Vagina (tissue), 2 donors: ENCODE measurements around the gene TANGO2.

Experiments
- POLR2A ChIP-seq, 2 donors: fragments of 450-650 bp; IDR thresholded peaks; one replicate each; pipeline ENCODE4 v1.6.1; 2017; ENCODE audit warnings: antibody characterized with exemption in 2 of 2, mild to moderate bottlenecking in 2 of 2, moderate library complexity in 2 of 2
- TF ChIP-seq, protein P1 (sequence below), 3 experiments: fragments of 450-650 bp in 2 of 3; fragments of 200-600 bp in 1 of 3; sonication (generic) in 1 of 3; IDR thresholded peaks; one replicate each; pipeline ENCODE4 v1.5.1; 2017 to 2019; ENCODE audit warnings: antibody characterized with exemption in 3 of 3, mild to moderate bottlenecking in 2 of 3, moderate library complexity in 2 of 3

DNA sequence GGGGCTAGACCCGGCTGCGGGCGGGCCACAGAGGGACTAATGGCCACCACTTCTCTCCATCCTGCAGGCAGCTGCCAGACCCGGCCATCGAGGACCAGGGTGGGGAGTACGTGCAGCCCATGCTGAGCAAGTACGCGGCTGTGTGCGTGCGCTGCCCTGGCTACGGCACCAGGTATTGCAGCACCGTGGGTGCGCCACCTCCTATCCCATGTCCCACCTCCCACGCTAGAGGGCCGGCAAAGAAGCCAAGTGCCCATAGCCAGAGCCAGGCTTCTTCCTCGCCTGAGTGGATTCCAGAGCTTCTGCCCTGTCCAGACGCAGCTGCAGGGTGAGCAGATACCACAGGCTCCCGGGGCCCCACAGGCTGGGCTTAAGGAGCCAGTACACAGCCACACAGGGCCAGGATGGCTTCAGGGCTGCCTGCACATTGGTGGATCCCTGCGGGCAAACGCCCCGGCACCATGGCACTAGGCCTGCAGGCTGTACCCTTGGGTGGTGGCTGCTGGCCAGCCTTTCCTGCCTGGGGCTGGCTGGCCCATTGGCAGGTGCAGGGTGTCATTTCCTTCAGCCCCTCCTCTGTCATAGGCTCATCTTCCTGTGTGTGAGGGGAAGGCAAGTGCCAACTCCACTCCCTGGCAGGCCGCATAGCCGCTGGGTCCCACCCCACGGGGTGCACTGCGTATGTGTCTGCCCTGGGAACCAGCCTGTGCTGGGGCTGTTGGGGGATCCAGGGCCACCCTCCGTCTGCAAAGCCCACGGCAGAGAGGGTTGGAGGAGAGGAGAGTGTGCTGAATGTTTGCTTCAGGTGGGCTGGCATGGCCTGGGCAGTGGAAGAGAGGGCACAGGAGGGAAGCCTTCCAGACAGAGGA, 42.6 kb downstream of the TANGO2 start:
- TF ChIP-seq POLR2A (IDR thresholded peaks at IDR 0.05), result no peak
- TF ChIP-seq, protein P1, sequence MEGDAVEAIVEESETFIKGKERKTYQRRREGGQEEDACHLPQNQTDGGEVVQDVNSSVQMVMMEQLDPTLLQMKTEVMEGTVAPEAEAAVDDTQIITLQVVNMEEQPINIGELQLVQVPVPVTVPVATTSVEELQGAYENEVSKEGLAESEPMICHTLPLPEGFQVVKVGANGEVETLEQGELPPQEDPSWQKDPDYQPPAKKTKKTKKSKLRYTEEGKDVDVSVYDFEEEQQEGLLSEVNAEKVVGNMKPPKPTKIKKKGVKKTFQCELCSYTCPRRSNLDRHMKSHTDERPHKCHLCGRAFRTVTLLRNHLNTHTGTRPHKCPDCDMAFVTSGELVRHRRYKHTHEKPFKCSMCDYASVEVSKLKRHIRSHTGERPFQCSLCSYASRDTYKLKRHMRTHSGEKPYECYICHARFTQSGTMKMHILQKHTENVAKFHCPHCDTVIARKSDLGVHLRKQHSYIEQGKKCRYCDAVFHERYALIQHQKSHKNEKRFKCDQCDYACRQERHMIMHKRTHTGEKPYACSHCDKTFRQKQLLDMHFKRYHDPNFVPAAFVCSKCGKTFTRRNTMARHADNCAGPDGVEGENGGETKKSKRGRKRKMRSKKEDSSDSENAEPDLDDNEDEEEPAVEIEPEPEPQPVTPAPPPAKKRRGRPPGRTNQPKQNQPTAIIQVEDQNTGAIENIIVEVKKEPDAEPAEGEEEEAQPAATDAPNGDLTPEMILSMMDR (IDR thresholded peaks at IDR 0.05), result no peak
